GM18870 (cell line): ENCODE data around the gene WDR1.

Experiments
- ATAC-seq: cut with Tn5 transposase; IDR thresholded peaks from one replicate; pipeline ENCODE4 v1.9.1; 2021; ENCODE audit warnings: moderate library complexity; ENCODE audit not compliant: unreplicated experiment

The WDR1 gene

DNA sequence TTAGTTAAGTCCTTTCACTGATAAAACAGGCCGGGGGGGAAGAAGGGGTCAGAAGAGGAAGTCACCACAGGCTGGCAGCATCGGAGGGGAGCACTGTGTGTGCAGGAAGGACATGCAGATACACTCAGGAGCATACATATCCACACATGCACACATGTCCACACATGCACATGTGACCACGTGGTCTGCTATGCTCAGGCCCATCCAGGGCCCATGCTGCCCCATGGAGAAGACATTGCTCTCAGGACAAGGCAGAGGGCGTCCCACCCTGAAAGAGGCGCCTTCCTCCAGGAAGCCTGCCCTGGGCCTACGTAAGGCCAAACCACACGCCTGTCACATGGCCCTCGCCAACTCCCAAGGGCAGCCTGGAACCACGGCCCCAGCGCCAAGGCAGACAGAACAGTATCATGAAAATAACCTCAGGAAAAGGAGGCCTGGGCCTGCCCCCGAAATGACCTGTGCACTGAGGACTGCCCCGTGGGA is 15.8 kb downstream of the WDR1 start:
- no peak for ATAC-seq

DNA sequence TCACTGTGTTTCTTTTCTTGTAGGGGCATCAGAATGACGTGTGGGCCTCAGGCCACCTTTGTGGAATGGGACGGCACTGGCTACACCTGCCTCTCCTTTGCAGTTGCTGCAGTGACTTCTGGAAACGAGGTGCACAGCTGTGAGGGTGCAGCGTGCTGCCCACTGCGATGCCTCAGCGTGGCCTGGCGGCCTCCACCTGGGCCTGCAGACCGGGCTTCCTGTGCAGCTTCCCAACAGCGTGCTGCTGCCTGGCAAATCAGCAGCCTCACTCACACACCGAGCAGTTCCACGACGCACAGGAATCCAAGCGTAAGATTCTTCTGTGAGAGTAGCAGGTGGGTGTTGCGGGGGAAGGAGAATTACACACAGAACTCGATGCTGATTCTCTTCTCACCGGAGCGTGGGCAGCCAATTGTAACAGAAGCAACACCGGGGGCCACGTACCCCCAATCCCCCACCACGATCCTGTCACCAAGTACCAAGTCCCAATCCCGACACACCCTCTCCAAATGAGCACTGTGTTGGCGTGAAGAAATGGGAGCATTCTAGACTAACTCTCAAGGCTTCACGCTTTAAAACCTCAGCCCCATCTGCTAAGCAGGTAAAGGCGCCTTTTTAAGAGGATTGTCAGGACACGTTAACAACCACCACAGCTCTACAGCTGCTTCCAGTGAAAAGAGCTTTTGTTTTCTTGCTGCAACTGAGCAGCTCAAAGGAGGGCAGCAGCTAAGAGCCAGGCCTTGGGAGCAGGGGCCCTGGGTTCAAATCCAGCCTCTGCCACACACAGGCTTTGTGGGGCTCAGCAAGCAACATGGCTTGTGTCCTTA is 16.9 kb downstream of the WDR1 start:
- ATAC-seq = no peak

- ATAC-seq = no peak
Observed at GRCh38 chr4:10098780-10099160, 17.8 kb downstream of the WDR1 start.

- no peak for ATAC-seq
Observed at GRCh38 chr4:10097906-10098779, 18.5 kb downstream of the WDR1 start.

- no peak for ATAC-seq
Observed at GRCh38 chr4:10096978-10097335, 19.6 kb downstream of the WDR1 start.

- peak; percentile 85 for ATAC-seq
Observed at GRCh38 chr4:10096201-10096977, 20.2 kb downstream of the WDR1 start.

GRCh38 chr4:10095296-10095991 is 21.2 kb downstream of the WDR1 start:
- peak; percentile 1 for ATAC-seq

- ATAC-seq = no peak
Observed at GRCh38 chr4:10094841-10095240, 21.8 kb downstream of the WDR1 start.

DNA sequence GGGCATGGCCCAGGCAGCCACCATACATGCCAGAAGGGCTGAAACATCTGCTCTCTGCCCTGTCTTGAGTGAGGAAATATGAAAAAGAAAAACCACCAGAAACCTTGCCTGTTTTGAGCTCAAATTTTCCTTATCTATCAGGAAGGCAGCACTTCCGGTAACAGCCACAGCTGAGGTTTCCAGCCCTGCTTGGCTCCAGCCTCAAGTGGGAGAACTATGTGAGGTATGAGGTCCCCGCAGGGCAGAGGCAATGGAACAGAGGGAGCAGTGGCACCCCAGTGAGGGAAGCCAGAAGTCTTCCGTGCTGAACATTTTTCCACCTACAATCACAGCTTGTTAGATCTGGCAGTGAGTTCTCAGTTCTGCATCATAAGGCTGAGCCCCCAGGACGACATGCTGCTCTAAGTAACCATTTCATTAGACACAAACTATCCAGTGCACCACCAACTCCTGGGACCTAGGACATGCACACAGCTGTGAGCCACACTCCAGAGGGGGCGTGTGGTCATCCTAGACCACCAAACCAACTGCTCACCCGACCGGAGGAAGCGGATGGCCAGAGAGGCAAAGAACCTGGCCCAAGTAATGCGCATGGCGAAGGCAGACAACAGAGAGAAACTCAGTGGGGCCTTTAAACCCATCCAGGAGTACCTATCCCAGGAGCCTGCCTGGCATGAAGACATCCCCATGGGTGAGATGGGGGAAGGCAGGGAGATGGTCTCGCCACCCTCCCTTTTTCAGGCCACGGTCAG is 22.6 kb downstream of the WDR1 start:
- no peak for ATAC-seq

DNA sequence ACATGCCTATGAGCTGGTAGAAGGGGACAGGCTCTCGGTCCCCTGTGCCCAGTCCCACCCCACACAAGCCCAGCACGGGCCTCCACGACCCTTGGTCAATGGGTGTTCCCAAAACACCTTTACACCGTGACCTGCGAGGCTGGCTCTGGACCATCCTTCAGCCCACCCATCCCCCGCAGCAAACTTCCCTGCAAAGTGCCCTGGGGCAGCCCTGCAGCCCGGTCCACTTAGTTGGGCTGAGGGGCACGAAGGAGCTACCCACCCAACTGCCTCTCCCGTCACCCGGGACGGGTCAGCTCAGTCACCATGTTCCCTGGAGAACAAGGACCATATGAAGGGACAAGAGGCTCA is 23.4 kb downstream of the WDR1 start:
- no peak for ATAC-seq

DNA sequence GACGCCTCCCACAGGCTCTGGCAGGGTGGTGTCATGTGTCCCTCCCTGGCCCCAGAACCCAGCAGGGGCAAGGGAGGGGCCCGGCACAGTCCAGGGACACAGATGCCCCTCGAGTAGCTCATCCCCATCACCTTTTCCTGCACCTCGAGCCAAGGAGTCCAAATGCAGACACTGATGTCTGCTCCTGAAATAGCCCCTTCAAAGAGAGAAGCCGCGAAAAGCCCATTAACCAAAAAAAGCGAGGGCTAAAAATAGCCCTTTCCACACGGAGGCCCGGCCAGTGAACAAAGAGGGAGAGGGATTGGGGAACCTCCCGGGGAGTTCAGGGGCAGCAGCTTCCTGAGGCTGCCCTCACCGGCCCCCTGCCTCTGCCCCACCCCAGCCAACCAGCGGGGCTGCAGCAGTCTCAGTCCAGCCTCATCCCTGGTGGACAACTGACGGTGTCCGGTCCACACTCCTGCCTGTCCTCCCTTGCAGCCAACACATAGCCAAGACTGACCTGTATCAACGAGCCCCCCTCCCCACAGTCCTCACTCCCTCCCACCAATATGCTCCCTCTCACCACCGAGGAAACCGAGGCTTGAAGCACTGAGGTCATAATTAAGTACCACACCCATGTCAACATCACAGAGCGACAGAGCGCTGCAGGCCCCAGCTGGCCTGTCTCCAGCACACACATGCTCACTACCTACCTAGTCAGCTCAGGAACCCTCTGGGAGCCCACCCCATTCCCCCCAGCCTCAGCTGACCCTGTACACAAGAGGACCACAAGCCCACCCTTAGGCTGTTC is 23.9 kb downstream of the WDR1 start:
- no peak for ATAC-seq

DNA sequence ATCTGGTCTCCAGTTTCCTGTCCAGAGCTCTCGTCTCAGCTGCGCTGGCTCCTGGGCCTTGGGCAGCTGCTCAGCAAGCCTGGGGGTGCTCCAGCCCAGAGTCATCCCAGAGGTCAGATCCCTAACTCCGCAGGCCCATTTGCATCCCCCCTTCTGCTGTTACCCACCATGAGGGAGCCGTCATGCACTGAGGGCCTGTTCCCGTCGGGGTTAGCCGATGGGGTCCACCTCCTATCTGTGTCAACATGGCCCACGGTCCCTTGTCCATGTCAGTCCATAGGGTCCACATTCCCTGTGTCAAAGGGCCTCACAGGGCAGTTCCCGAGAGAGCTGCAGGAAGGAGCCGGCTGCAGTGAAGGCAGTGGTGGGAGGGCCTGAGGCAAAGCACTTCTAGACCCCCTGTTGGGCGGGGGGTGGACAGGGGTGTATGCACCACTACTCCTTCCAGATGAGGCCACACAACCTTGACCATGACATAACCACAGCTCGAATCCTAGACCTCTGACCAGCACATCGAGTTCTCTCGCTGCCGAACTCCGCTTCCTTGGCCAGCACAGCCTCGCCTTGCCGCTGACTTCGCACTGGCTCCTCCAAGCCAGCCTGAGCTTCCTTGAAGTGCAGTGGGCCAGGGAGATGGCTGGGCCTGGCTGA is 24.9 kb downstream of the WDR1 start:
- no peak for ATAC-seq

DNA sequence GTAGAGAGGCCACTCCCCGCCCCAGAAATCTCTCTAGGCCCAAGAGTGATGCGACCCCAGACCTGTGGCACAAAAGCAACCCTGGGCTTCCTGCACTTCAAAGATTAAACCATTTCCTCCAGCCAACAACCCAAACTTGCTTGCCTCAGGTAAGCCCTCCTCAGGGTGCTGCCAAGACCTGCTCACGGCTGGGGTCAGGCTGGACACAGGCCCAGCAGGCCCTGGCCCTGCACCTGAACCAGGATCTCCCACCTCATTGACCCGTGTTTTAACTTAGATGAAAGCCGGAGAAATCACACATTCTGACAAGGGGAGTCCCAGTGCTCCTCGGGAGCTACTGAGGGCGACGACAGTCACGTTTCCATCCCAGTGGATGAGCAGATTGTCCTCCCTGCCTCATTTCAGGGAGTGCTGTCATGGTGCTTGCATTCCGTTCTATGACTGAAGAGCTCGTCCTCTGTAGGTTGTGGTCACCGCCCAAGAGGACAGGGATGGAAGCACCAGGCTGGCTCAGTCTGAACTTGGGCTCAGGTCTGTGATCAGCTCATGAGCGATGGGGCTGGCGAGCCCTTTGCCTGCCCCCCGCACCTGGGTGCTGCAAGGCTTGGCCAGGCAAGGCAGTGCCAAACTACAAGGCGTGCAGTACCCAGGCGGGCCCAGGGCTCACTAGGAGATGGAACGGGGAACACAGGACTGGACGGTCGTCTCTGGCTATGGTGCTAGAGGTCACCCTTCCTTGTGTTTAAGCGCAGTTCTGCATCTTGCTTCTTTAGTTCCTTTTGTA is 25.9 kb downstream of the WDR1 start:
- ATAC-seq = no peak

GRCh38 chr4:10089346-10089745 is 27.3 kb downstream of the WDR1 start:
- ATAC-seq = no peak

DNA sequence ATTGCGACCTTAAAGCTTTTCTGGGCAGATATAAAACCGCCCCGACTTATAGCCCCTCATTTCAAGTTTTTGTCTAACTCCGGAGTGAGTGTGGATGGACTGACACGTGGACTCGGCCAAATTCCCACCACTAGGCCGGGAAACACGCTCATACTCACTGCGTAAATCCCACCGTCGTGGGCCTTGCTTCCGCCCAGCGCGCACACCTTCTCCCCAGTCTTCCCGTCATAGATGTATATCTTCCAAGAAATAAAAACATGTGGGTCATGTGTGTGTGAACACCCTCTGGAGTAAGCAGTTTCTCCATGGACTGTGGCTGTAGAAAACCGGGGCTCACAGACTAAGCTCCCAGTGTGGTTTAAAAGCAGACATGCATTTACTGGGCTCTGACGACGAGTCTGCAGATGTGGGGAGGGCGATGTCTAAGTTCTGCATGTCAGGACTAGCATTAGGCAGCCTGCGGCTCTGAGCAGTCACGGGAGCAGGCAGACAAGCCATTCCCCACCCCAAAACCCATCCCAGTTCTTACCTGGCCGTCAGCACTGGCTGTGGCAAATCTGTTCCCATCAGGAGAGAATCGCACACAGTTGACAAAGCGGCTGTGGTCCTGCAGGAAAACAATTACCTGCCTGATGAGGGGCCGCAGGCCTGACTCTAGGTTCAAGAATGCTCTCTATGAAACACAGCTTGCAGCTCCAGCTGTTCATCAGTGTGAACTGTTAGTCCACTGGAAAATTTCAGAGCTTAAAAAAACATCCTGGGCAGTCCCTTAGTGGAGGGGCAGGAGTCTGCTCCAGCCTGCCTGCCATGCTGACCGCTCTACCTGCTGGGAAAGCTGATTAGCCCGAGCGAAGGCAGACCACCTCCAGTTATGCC is 28.2 kb downstream of the WDR1 start:
- no peak for ATAC-seq

- ATAC-seq = no peak
Observed at GRCh38 chr4:10087152-10087791, 29.3 kb downstream of the WDR1 start.
